GM13976 (cell line): ENCODE results near the gene NES.

Experiments used
- DNase-seq: peaks from one replicate; pipeline ENCODE4 v3.0.0; 2012; ENCODE audit warnings: low spot score
- in situ Hi-C: fragments of 300-500 bp; cut with MboI; formaldehyde crosslinking; loops from one replicate; pipeline ENCODE4 v1.12.0; 2022; ENCODE audit warnings: low sequenced_read_pairs, mixed read lengths, inconsistent platforms; ENCODE audit not compliant: unreplicated experiment
- TF ChIP-seq, protein P1 (sequence below): IDR thresholded peaks from 2 replicates; pipeline ENCODE4 v1.5.1; 2012; ENCODE audit warnings: borderline replicate concordance, mild to moderate bottlenecking; ENCODE audit not compliant: insufficient read depth; ENCODE audit errors: extremely low read depth, missing control alignments, control extremely low read depth

The NES gene

GRCh38 chr1:156655151-156655903 lies 21.9 kb downstream of the NES start:
- no peak for DNase-seq
- in situ Hi-C loops: no loop called here
- TF ChIP-seq, protein P1, sequence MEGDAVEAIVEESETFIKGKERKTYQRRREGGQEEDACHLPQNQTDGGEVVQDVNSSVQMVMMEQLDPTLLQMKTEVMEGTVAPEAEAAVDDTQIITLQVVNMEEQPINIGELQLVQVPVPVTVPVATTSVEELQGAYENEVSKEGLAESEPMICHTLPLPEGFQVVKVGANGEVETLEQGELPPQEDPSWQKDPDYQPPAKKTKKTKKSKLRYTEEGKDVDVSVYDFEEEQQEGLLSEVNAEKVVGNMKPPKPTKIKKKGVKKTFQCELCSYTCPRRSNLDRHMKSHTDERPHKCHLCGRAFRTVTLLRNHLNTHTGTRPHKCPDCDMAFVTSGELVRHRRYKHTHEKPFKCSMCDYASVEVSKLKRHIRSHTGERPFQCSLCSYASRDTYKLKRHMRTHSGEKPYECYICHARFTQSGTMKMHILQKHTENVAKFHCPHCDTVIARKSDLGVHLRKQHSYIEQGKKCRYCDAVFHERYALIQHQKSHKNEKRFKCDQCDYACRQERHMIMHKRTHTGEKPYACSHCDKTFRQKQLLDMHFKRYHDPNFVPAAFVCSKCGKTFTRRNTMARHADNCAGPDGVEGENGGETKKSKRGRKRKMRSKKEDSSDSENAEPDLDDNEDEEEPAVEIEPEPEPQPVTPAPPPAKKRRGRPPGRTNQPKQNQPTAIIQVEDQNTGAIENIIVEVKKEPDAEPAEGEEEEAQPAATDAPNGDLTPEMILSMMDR: no peak

DNA sequence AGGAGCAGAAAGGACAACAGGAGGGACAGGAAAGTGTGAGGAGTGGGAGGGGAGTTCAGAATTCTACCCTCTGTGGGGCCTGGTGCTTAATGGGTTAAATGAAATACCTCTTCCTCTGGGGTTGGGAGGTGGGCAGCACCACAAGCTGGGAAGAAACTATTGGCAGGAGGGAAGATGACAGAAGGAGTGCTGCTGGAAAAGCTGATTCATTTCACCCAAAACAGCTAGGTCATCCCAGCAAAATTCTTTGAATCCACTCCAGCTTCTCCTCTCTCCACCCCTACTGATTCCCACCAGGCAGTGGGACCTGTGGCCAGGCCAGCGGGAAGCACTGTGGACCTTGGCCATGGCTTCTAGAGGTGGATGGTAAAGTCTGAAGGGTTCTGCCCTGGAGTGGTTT lies 22.5 kb downstream of the NES start:
- TF ChIP-seq, protein P1: no peak
- no peak for DNase-seq
- in situ Hi-C loops: no loop called here

DNA sequence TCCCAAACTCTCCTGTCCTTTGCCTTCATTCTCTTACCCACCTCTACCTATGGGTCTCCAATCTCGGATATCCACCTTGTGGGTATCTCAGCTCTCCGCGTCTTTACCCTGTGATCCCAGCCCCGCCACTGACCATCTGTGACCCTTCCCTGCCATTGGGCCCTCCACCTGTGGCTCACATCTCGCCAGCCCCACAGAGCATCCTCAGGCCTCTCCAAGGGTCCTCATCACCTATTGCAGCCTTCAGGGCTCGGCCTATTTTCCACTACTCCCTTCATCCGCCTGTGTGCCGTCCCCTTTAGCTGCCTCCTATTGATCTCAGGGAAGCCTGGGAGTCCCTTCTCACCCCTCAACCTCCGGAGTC lies 24.2 kb downstream of the NES start:
- DNase-seq: no peak
- TF ChIP-seq, protein P1: no peak
- in situ Hi-C loops: no loop called here

GRCh38 chr1:156652131-156652991 lies 24.8 kb downstream of the NES start:
- DNase-seq: no peak
- in situ Hi-C loops: no loop called here
- TF ChIP-seq, protein P1: no peak

- TF ChIP-seq, protein P1: no peak
- no peak for DNase-seq
- in situ Hi-C loops: no loop called here
Observed at GRCh38 chr1:156648951-156649350, 28.3 kb downstream of the NES start.

DNA sequence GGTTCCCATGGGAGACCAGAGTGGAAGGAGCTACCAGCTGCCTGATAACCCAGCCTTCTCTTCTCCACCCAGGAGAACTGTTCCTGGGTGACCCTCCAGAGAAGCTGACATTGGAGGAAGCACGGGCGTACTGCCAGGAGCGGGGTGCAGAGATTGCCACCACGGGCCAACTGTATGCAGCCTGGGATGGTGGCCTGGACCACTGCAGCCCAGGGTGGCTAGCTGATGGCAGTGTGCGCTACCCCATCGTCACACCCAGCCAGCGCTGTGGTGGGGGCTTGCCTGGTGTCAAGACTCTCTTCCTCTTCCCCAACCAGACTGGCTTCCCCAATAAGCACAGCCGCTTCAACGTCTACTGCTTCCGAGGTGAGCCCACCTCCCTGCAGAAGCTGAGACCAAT lies 28.7 kb downstream of the NES start:
- no peak for DNase-seq
- TF ChIP-seq, protein P1: no peak
- in situ Hi-C loops: no loop called here
